GM19468 (cell line): Measurements from ENCODE around the gene GRM4.
"Not testable (repeated sequence)": the region's sequence is repeated elsewhere in the genome, so short reads cannot be mapped to it uniquely, and the experiment has no call there.

ENCODE experiments used
- ATAC-seq: cut with Tn5 transposase; IDR thresholded peaks from one replicate; pipeline ENCODE4 v1.9.1; 2021; ENCODE audit warnings: mild to moderate bottlenecking, moderate library complexity, moderate number of reproducible peaks; ENCODE audit not compliant: unreplicated experiment; ENCODE audit errors: extremely low read depth

The GRM4 gene

DNA sequence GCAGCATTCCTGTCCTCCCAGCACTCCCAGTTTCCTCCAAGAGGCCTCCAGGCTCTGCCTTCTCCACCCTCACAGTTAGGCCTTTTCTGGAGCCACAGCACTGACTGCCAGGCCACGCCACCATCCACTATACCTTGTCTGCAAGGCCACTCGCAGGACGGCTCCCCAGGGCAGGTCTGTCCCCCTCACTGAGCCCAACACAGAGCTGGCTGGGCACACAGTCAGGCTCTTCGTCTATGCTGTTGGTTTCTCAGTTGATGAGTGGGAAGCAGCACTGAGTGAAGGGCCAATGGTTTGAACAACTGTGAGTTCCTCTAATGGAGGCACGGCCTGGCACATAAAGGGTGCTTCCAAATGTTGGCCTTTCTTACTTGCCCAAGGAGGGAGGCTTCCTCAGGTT, 95.2 kb downstream of the GRM4 start:
- no peak for ATAC-seq

DNA sequence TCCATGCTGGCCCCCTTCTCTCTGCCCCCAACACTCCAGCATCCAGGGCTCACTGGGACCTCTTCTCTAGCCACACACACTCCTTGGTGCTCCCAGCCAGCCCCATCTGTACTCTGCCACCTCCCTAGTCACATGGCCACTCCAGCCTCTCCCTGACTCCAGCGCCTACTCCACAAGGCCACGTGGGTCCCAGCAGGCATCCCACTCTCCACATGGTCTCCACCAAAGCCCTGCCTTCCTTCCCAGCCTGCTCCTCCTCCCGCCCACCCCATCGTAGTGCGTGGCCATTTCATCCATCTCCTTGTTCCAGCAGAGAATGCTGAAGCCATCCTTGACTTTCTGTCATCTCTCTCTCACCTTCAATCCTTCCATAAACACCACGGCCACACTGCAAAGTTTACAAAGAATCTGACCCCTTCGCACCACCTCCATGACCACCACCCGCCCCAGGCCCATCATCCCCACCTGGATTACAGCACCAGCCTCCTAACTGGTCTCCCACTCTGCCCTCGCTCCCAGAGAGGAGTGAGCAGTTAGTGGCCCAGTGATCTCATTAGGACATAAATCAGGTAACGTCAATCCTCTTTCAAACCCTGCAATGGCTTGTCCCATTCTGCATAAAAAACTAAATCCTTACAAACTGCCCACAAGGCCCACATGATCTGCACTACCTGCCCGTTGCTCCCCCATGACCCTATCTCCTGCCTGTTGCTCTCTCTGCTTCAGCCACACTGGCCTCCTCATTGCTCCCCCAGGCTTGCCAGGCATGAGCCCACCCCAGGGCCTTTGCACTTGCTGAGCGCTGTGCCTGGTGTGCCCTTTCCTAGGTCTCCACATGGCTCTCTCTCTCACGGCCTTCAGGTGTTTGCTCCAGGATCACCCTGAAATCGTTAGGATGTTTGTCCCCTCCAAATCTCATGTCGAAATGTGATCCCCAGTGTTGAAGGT, 96.2 kb downstream of the GRM4 start:
- ATAC-seq: no peak

DNA sequence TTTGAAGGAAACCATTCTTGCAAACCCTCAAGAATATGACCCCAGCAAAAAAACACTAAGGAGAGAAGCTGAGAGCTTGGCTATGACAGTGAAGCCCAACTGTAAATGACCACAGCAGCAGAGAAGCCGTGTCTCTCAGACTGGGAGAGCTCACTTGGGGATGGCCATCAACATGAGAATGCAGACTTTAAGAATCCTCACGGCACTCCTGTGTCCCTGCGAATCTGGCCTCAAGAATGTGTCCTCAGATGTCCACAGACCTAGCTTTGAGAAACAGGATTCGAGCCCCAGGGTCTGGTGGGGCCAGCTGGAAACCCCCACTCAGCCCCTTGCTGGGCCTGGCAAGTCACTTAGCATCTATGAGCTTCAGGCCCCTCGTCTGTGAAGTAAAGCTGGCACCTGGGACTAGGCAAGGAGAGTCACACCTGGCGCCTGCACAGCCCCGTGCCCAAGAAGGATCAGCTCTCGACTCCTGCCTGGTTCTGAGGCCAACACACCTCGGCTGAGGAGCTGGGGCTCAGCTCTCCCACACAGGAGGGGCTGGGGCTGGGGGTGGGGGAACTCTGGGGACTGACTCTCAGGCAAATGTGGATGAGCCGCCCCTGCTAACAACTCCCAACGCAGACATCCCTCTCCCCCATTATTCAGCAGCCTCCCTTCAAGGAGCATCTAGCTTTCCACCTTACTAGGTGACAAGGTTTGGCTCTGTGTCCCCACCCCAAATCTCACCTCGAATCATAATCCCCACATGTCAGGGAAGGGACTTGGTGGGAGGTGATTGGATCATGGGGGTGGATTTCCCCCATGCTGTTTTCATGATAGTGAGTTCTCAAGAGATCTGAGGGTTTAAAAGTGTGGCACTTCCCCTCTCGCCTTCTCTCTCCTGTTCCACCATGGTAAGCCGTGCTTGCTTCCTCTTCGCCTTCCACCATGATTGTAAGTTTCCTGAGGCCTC, 97.7 kb downstream of the GRM4 start:
- no peak for ATAC-seq

DNA sequence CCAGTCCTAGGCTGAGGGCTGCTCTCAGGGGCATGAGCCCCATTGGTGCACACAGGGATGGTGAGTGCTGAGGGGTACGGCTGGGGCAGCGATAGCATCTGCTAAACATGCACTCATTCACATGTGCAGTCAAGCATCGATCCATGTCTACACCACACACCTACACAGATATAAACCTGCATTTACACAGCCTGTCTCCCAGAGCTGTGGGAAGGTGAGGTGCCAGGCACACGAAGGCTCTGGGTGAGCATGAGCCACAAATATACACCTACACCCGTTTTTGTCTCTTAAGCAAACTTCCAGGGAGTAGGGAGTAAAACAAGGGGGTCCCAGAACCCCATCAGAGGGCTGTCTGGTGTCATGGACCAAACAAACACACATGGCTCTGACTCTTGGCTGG, 99.3 kb downstream of the GRM4 start:
- no peak for ATAC-seq

DNA sequence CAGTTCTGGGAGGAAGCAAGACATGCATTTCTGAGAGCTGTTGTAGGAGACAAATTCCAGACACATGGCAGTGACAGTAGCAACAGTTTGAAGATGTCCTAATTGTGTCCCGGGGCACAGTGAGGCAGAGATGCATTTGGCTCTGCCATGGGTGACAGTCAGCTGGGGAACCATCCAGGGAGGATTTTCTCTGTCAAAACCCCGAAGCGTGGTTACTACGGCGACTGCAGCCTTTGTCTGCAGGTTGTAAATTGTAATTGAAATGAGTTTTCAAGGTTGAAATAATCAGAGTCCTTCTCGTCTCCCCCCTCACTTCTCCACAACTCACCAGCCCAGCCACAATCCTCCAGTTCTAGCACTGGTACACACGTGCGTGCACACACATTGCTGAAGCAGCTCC, 100.1 kb downstream of the GRM4 start:
- no peak for ATAC-seq

DNA sequence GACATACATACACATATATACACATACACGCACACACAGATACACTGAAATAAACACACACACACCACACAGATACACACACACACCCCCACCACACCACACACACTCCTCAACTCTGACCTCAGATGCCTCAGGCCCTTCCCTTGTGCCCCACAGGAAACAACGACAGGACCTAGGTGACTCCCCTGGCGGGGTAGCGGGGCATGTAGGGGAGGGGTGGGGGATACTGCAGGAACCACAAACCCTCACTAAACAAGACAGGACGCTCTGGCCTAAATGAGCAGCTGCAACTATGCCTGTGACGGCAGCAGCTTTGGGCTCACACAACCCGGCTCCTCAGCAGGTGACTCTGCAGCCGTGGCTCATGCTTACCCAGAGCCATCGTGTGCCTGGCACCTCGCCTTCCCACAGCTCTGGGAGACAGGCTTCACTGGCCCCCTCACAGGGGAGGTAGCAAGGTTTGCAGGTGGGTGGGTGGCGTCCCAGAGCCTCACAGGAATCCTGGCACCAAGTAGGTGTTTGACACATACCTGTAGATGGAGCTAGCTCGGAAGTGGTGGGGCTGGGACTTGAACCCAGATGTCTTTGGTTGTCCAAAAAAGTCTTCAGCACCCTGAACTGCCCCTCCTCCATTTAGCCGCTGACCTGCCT, 100.8 kb downstream of the GRM4 start:
- ATAC-seq: no peak

DNA sequence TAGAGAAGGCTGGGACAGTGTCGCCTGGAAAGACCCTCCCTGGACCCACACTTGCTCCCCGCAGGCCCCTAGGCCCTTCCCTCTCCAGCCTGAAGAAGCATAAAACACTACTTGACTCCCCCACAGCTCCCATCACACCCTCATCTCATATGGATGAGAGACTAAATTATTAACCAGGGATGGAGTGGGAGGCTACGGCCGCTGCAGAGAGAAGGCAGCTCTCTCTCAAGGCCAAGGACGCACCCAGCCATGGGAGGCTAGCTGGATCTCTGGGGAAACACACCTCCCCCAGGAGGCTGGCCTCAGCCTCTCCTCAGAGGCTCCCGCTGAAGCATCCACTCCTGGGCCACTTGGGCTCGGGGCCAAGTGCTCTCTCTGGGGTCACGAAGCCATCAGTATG, 102.5 kb downstream of the GRM4 start:
- ATAC-seq: no peak

DNA sequence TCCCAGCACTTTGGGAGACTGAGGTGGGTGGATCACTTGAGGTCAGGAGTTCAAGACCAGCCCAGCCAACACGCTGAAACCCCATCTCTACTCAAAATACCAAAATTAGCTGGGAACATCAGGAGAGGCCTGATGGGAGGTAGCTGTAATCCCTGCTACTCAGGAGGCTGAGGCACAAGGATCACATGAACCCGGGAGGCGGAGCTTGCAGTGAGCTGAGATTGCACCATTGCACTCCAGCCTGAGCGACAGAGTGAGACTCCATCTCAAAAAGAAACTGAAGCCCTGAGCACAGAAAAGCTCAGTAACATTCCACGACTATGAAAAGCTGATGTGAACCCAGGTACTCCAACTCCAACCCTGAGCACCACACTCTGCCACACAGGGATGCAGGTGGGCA, 103.9 kb downstream of the GRM4 start:
- ATAC-seq: not testable (repeated sequence)

DNA sequence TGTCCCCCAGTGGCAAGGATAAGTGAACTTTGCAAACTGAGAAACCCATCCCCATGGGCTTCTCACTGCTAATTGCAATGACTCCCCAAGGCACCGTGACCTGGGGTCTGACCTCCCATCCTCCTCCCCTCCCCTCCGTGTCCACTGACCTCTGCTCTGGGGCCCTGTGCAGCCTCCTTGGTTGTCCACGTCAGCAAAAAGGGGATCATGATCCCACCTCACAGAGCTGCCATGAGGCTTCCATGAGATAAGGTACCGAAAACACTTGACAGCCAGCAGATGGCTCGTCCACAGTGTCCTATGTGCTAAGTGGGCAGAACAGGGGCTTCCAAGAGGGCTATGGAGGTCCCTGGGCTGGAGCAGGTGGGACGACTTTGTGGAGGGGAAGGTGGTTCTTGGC, 104.5 kb downstream of the GRM4 start:
- no peak for ATAC-seq

DNA sequence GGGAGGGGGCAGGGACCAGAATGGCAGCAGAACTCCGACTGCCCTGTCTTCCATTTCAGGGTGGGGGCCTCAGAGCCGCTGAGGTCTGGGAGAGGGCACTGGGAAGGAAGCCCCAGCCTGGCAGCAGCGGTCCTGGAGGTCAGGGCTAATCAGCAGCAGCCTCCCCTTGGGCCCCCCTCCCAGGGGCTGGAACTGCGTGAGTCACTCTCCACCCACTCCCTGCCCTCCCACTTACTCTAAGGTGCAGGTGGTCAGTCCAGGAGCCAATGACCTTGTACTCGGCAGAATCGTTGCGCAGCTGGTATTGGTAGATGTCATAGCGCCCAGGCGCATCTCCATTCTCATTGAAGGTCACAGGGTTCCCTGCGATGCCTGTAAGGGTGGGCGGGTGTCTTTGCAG, 105.9 kb downstream of the GRM4 start:
- ATAC-seq: no peak

DNA sequence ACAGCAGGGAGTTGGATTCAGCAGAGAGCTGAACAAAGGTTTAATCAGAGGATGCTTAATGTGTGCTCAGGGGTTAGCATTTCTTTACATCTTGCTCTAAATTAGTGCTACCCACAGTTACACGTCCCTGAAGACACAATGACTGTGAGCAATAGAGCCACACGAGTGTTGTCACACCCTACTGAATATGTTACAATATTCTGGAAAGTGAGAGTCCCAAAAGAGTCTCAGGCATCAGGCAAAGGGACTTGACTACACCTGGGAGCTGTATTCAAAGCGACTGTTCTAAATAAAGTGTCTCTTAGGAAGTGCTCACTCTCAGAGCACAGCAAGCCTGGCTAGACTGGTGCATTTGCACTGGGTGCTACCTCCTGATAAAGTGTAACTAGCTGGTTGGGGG, 108.7 kb downstream of the GRM4 start:
- no peak for ATAC-seq

DNA sequence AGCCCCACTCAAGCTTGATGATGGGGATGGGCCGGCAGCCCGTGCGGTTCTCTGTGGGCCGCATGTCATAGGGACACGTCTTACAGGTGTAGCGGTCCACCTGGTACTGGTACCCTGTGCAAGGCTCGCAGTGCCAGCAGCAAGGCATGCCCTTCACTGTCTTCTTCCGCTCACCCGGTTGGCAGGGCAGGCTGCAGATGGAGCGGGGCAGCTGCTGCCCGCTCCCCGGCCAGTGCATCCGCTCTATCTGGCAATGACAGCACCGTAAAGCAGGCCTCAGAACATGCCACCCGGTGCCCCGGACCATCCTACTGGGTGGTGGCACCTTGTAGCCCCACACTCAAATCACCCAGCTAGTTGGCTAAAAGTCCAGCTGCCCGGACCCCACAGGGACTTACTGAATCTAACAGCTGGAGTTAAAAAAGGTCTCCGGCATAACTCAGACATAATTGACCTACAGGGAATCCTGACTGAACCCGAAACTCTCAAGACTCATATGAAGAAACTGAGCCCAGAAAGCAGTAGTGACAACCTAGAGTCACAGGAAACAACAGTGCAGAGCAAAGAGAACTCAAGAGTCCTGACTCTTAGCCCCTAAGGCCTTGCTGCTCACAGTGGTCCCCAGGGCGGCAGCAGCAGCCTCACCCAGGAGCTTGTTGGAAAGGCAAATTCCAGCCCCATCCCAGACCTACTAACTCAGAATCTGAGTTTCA, 109.4 kb downstream of the GRM4 start:
- ATAC-seq: no peak

DNA sequence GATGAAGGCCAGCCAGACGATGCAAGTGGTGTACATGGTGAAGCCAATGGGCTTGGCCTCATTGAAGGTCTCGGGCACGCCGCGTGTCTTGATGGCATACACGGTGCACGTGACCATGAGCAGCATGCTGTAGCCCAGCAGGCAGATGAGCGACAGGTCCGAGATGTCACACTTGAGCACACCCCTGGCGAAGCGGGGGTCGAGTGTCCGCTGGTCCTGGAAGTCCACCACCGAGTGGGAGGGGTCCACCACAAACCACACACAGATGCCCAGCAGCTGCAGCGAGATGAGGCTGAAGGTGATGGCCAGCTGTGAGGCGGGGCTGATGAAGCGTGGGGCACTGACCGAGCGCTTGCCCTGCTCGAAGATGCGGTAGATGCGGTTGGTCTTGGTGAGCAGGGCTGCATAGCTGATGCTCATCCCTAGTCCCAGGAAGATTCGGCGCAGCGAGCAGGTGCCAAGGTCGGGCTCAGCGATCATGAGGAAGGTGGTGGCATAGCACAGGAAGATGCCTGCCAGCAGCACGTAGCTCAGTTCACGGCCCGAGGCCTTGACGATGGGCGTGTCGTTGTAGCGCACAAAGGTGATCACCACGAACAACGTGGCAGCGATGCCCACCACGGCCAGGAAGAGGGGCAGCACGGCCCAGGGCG, 110.1 kb downstream of the GRM4 start:
- no peak for ATAC-seq

DNA sequence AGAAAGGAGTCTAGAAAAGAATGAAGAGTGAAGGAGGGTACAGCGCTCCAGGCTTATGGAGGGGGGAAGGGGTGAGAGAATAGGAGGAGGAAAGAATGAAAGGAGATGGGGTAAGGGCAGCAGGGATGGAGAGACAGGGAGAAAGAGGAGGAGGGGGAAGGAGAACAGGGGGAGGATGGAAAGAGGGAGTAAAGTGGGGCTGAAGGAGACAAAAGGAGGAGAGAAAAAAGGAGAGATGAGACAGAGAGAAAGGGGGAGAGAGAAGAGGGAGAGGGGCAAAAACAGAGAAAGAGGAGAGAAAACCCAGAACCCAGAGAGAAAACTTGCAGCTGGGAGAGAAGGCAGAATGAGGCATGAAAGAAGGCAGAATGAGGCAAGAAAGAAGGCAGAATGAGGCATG, 110.7 kb downstream of the GRM4 start:
- no peak for ATAC-seq

DNA sequence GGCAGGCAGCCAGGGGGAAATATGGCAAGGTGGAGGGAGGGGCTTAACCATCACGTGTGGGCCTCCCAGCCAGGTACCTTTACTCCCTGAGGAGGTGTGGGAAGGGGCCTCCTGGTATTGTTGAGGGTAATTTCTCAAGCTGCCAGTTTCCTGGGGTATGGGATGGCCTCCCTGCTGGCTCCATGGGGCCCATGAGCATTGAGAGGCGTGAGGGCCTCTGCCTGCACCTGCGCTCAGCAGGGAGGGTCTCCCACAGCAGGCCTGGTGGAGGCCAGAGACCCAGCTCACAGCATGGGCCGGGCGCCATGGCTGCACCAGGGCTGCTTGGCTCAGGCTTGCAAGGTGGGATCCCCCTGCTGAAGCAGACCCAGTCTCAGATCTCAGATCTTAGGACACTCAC, 113.0 kb downstream of the GRM4 start:
- no peak for ATAC-seq

DNA sequence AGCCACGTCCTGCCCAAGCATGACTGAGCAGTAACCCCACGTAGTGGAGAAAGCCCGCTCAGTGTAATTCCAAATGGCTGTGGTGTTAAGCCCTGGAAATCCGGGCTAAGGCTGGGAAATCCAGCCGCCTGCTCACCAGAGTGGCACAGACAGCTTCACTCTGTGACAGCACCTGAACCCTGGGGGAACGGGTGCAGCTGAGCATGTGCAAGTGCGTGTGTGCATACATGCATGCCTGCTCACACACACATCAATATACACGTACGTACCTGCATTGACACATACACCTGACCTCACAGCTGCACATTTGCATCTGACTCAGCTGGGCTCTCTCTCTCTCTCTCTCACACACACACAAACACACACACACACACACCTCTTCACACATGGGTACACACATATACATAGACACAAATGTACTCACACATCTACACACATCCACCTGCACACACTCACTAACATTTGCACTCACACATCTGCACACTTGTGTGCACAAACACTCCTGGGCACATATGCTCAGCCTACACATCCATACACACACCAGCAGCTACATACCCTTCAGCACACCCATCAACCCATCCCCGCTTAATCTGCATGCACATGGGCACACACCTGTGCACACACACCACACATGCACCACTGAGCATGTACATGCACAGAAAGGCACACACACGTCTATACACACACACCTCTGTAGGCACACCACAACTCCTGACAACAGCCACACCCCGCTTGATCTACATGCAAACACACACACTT, 114.1 kb downstream of the GRM4 start:
- ATAC-seq: no peak

DNA sequence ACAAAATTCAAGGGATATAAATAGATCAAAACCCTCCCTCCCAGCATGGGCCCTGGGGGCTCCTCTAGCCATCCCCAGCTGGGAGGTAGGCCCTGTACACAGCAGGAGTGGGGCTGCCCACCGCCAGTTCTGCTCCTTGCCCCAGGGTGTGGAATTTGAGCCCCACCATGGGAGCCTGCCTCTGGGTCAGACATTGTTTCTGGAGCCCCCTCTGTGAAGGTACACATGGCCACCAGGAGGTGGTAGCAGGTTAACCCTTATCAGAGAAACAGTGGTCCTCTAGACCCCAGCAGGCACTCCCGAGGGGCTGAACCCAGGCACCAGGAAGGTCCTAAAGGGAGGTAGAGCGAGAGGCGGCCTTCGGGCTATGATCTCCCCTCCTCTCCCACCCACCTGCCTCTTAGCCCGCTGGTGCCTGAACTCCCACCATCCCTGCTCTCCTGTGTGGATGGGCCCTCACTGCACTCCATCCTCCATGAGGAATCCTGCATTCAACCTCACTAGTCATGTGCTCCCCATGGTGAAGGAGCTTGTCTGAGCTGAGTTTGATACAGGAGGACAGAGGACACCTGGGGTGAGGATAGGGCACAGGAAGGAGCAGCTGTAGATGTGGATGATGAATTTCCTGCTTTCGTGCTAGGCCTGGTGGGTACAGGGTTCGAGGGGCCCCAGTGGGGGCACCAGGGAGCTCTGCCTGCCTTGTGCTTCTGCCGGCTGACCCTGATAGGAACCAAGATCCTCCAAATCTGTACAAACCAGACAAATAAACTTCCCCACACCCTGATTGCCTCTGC, 114.9 kb downstream of the GRM4 start:
- ATAC-seq: no peak
